ENCODE data around the gene LIN28A.
"Not testable (repeated sequence)": the region's sequence is repeated elsewhere in the genome, so short reads cannot be mapped to it uniquely, and the experiment has no call there.

The LIN28A gene, protein sequence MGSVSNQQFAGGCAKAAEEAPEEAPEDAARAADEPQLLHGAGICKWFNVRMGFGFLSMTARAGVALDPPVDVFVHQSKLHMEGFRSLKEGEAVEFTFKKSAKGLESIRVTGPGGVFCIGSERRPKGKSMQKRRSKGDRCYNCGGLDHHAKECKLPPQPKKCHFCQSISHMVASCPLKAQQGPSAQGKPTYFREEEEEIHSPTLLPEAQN

GRCh38 chr1:26410706-26411623 is at the start of gene LIN28A:
LIN28A (plus strand) TSS chr1:26410817; CDS start chr1:26410892, 75 bp downstream.
- no peak for DNase-seq

DNA sequence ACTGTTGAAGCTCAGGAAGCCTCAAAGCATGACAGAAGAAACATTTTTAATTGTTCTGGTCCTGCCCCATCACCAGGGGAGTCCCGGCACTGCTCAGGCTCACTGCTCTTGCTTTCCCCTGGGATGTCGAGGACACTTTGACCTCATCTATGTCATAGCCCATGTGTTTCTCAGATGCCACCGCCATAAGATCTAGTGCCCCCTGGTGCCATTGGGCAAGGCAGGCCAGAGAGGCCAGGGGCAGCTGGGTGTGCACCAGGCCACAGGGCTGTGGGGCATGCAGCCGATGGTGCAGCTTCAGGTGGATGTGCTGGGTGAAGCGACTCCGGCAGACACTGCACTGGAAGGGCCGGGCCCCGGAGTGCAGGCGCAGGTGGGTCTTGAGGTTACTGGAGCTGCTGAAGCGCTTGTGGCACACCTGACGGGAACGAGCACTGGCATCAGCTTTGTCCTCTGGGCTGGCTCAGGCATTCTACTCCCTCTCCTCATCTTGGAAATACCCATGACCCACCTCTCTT is 49.0 kb upstream of the LIN28A start:
- DNase-seq: no peak

DNA sequence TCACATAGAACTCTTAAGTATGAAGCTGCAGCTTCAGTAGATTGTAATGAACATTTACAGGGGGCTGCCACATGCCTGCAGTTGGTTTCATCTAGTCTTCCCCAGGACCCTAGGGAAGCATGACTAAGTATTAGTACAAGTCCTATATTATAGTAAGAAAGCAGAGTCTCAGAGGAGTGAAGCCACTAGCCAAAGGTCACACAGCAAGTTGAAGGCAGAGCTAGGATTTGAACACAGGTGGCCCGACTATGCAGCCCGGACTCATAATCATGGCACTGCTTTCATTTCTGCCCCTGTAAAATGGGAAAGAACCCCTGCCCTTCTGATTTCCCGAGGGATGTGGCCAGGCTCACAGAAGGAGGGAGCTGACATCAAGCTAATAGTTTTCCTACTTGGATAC is 48.3 kb upstream of the LIN28A start:
- DNase-seq: no peak

DNA sequence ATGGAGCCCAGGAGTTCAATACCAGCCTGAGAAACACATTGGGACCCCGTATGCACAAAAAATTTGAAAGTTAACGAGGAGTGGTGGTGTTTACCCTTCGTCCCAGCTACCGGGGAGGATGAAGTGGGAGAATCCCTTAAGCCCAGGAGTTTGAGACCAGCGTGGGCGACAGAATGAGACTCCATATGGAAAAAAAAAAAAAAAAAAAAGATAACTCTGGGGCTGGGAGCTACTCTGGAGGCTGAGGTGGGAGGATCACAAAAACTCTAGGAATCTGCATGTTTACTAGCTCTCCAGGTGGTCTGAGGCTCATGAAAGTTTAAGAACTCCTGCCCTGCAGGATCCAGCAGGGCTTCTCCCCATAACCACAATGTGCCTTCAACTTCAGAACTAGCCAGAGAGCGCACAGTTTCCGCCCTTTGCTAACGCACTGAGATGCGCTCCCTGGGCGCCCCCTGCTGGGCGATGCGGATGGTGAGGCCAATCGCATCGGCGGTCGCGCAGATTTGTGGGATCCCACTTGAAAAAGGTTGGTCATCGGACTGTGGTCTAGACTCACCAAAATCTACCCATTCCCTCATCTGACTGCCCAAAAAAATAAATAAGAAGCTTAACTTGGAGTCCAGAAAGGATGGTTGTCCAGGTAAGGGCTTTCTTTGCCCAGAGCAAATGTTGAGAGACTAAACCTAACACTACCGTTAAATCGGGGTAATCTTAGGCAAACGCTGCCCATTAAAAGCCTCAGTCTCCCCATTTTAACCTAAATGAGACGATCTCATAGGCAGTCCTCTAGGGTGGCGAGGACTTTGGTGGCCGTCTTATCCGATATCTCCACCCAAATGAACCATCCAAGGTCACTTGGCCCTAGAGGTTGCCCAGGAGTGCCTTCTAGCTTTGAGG is 46.8 kb upstream of the LIN28A start:
- peak; percentile 57 for DNase-seq

DNA sequence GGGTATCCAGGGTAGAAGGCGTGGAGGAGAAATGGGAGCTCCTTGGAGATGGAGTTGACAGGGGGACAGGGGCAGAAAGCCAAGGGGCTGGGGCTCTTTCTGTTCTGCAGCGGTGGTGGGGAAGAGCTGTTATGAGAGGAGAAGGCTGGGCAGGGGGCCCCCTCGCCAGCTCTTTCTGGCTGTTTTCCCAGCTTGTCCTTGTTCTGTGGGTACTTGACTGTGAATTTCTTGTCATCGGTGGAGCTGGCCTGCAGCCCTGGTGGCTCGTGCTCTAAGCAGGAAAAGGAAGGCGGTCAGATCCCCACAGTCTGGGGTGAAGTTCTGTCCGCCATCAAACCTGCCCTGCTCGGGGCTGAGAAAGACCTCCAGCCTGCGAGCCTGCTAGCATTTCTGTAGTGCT is 45.7 kb upstream of the LIN28A start:
- DNase-seq: no peak

DNA sequence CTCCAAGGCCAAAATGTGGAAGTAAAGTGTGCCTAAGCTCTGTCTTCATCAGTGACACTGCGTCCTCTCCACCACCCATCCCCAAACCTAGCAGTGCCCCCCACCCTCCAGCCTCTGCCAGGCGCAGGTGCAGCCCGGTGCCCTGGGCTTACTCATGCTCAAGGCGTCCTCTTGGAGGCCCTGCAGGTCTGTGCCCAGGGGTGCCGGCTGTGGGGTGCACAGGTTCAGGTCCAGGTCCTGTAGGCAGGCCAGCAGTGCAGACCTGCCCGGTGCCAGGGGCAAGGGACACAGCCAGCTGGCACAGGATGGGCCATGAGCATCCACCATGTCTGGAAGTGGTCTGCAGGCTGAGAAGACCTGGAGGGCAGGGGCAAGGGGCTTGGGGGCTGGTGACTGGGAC is 43.2 kb upstream of the LIN28A start:
- no peak for DNase-seq

GRCh38 chr1:26368006-26368405 is 42.6 kb upstream of the LIN28A start:
- no peak for DNase-seq

- no peak for DNase-seq
Measured at GRCh38 chr1:26368486-26368885, 42.1 kb upstream of the LIN28A start.

- DNase-seq: no peak
Measured at GRCh38 chr1:26370591-26371382, 39.8 kb upstream of the LIN28A start.

DNA sequence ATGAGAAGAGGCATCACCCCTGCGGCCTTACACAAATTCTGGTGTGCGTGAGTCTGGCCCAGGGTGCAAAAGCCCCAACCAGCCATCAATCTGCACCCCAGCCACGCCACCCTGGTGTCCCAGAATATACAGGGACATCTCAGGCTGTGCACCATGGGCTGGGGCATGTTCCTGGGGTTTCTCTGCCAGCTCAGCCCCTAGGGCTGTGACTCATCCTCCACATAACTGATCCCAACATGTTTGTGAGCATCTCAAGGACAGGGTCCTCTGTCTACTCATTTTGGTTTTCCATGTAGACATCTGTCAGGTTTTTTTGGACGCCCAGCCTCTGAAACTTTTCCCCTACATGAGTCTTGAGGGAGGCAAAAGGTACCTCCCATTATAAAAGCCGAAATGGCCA is 38.6 kb upstream of the LIN28A start:
- no peak for DNase-seq

DNA sequence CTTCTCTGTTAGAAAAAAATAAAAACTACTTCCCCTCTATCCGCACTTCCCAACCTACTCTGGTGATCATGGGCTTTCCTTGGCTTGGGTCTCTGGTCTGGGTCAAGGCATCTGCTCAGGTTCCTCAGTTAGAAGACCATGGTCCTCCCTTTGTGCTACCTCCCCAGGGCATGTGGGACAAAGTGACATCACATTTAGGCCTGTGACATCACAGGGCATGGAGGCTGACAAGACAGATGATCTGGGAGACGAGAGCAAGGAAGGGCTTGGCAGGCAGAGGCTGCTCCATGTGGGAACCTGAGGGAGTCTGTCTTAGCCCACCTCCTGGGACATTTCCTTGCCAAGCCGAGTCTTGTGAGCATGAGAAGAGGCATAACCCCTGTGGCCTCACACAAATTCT is 38.0 kb upstream of the LIN28A start, which contains the start of gene ZNF683:
ZNF683 (minus strand) TSS at position 140 of the 400 bp plus-strand sequence. CDS start 4,179 bp downstream, outside the sequence.
- DNase-seq: not testable (repeated sequence)

- no peak for DNase-seq
Measured at GRCh38 chr1:26373281-26373680, 37.3 kb upstream of the LIN28A start.

- no peak for DNase-seq
Measured at GRCh38 chr1:26373789-26374188, 36.8 kb upstream of the LIN28A start.

DNA sequence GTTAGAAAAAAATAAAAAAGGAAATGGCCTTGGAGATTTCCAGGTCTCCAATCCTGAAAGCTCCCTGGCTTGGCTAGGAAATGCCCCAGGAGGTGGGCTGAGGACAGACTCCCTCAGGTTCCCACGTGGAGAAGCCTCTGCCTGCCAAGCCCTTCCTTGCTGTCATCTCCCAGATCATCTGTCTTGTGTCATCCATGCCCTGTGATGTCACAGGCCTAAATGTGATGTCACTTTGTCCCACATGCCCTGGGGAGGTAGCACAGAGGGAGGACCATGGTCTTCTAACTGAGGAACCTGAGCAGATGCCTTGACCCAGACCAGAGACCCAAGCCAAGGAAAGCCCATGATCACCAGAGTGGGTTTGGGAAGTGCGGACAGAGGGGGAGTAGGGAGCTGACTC is 36.3 kb upstream of the LIN28A start:
- not testable (repeated sequence) for DNase-seq

- no peak for DNase-seq
Measured at GRCh38 chr1:26375081-26375480, 35.5 kb upstream of the LIN28A start.

DNA sequence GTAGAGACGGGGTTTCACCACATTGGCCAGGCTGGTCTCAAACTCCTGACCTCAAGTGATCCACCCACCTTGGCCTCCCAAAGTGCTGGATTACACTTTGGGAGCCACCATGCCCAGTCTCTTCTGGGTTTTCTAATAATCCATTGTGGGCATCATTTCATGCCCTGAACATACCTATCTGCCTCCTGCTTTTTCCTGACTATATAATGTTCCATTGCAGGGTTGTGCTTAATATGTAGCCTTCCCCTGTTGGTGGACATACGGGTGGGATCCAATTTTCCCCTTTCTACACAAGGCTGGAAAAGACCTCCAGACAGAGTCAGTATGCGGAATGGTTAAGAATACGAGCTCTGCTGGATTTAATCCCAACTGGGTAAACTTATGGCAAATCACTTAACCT is 34.6 kb upstream of the LIN28A start:
- DNase-seq: no peak

- no peak for DNase-seq
Measured at GRCh38 chr1:26378088-26378878, 32.3 kb upstream of the LIN28A start.

DNA sequence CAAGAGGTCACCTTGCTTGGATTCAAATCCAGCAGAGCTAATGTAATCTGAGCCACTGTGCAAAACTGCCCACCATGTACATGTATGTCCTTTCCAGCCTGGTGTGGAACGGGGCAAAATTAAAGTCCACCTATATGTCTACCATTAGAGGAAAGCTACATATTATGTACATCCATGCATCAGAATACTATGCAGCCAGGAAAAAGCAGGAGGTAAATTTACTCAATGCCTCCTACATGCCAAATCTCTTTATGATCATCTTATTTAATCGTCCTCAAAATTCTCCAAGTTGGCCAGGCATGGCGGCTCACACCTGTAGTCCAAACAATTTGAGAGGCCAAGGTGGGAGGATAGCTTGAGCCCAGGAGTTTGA is 31.8 kb upstream of the LIN28A start:
- no peak for DNase-seq

DNA sequence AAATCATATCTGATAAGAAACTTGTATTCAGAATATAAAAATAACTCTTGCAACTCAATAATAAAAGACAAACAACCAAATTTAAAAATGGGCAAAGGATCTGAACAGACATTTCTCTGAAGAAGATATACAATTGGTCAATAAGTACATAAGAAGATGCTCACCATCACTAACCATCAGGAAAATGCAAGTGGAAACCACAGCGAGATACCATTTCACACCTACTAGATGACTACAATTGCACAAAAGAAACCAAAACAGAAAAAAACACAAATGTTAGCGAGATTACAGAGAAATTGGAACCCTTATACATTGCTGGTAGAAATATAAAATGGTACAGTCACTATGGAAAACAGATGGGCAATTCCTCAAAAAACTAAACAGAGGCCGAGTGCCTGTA is 26.5 kb upstream of the LIN28A start:
- no peak for DNase-seq

DNA sequence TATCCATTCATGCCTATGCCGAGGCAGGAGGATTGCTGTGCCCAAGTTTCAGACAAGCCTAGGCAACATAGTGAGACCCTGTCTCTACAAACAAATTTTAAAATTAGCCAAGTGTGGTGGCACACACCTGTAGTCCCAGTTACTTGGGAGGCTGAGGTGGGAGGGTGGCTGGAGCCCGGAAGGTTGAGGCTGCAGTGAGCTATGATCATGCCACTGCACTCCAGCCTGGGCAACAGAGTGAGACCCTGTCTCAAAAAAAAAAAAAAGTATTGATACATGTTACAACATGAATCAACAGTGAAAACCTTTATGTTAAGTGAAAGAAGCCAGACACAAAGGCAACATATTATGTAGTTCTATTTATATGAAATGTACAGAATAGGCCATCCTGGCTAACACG is 25.6 kb upstream of the LIN28A start:
- not testable (repeated sequence) for DNase-seq

DNA sequence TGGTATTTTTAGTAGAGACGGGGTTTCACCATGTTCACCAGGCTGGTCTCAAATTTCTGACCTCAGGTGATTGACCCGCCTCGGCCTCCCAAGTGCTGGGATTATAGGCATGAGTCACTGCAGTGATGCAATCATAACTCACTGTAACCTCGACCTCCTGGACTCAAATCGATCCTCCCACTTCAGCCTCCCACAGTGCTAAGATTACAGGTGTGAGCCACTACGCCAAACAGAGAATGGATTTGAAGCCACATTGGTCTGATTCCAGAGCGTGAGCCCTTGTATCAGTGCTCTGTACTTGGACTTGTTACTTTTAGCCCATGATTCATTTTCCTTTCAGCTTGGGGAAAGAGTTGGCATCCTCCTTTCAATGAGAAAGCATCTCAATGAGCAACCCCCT is 23.2 kb upstream of the LIN28A start:
- no peak for DNase-seq

Data from 8988T (cell line).